ENCODE data around the gene HIGD1C.

The HIGD1C gene

GRCh38 chr12:50961708-50962107, 9.4 kb downstream of the HIGD1C start:
- DNase-seq (ENCODE audit: low read depth) = no peak
- TF ChIP-seq CTCF (IDR thresholded peaks at IDR 0.05; ENCODE audit: insufficient read depth, low read depth, low read length, missing control alignments) = no peak
- H3K4me3 ChIP-seq (ENCODE audit: low read length) = no peak overlapping the region

- no peak overlapping the region for H3K4me3 ChIP-seq (ENCODE audit: low read length)
- TF ChIP-seq CTCF (IDR thresholded peaks at IDR 0.05; ENCODE audit: insufficient read depth, low read depth, low read length, missing control alignments) = no peak
- DNase-seq (ENCODE audit: low read depth) = no peak
These were observed 12.1 kb downstream of the HIGD1C start for GRCh38 chr12:50964432-50964831.

- no peak overlapping the region for H3K4me3 ChIP-seq (ENCODE audit: low read length)
- no peak for DNase-seq (ENCODE audit: low read depth)
- no peak for TF ChIP-seq CTCF (IDR thresholded peaks at IDR 0.05; ENCODE audit: insufficient read depth, low read depth, low read length, missing control alignments)
These were observed 19.6 kb downstream of the HIGD1C start for GRCh38 chr12:50971946-50972345.

- H3K4me3 ChIP-seq (ENCODE audit: low read length) = no peak overlapping the region
- TF ChIP-seq CTCF (IDR thresholded peaks at IDR 0.05; ENCODE audit: insufficient read depth, low read depth, low read length, missing control alignments) = no peak
- no peak for DNase-seq (ENCODE audit: low read depth)
These were observed 27.2 kb downstream of the HIGD1C start for GRCh38 chr12:50979369-50980052.

DNA sequence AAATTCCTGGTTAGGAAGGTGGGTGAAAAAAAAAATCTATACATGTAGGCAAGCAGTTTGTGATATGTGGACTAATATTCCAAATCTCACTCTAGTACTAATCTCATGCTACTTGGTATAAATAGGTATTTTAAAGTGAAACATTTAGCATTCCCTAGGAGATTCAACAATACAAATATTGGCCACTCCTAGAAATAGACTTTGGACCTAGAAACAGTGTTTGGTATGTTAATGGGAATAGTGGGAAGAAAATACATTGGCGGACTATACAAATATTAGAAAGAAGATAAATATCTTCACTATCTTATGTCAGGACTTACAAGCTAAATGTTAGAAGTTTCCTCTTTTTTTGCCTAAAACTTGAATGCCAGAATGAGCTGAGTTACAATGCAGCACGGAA, 28.2 kb downstream of the HIGD1C start:
- no peak for DNase-seq (ENCODE audit: low read depth)
- no peak for TF ChIP-seq CTCF (IDR thresholded peaks at IDR 0.05; ENCODE audit: insufficient read depth, low read depth, low read length, missing control alignments)
- no peak overlapping the region for H3K4me3 ChIP-seq (ENCODE audit: low read length)

DNA sequence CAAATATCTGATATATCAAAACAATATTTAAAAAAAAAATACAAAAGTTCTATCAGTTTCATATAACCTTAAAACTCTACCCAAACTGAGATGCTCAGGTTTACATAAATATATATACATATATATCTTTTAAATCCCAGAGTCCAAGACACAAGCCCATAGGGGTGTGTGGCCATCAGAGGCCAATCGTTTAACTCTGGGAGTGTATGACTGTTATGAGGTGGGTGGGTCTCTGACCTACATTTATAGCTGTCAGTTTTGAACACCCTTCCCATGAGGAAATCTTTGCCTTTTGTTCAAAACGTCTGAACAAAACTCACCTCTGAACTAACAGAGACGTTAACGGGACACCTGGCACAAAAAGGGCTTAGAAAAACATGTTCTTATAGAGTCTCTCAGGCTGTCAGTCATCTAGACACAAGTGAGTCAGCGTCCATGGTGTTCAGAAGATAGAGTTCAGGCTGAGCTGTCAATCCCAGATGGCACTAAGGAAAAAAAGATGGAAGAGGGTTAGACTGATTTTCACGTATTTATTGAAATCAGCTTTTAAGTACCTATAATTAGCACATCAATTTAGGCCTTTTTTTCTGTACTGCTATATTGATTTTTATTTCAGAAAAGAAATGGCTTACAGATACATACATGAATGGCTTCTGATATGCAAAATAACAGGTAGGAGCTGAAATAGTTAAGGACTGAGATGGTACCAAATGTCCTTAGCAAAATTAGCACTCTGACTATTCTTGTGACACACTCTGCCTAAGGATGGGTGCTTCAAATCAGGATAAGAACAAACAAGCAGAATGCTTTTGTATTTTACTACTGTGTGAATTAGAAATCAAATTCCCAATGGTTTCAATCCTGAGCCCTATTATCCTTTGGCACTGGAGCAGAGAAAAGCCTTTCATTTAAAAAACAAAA, 29.2 kb downstream of the HIGD1C start:
- H3K4me3 ChIP-seq (ENCODE audit: low read length) = no peak overlapping the region
- DNase-seq (ENCODE audit: low read depth) = peak; percentile 39
- TF ChIP-seq CTCF (IDR thresholded peaks at IDR 0.05; ENCODE audit: insufficient read depth, low read depth, low read length, missing control alignments) = no peak
